ENCODE measurements around the gene VASN.

Gene VASN

GRCh38 chr16:4344983-4345835 lies 26.4 kb upstream of the VASN start:
- H3K27ac Mint-ChIP-seq, result peak overlapping the region; percentile 33
- H3K9me3 Mint-ChIP-seq, result no peaks in the 10 kb centered on the region
- H3K4me1 Mint-ChIP-seq, result peaks cover 24% of the 10 kb centered on the region
- no peak for ATAC-seq
- no peak for DNase-seq (ENCODE audit: low spot score in 2 of 2)
- H3K4me3 Mint-ChIP-seq, result no peak overlapping the region
- peaks cover 25% of the 10 kb centered on the region for H3K36me3 Mint-ChIP-seq

DNA sequence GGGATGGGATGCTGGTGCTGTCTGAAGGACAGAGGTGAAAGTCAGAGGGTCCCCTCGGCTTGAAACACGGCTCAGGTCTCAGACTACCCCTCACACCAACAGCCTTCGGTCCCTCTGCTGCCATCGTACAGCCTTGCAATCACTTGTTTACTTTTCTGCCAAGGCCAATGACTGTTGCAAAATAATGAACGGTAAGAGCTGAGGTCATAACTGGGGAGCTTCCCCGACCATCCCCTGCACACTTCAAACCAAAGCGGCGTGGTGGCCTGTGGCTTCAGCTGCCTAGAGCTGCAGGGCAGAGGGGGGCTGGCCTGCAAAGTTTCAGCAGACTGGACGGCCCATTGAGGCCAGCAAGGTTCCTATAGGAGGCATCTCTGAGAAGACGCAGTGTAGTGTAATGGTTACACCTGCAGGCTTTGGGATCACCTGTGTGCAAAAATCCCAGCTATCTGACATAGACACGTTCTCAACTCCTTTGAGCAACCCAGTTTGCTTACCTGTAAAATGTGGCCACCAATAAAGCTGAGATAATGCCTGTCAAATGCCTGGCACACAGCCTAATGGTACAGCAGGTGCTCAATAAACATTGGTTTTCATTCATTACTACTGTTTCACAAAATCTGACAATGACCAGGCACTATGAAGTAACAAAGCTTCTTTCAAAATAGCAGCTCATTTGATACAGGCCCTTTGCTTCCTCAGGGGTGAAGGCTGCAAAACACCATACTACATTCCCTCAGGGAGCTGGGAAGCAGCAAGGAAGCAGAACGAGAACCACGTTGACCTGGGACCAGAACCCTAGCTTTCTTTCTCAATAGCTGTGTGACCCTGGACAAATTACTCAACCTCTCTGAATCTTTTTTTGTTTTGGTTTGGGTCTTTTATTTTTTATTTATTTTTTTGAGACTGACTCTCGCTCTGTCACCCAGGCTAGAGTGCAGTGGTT lies 25.5 kb upstream of the VASN start:
- Mint-ChIP-seq H3K36me3 (peaks cover 34% of the 10 kb centered on the region), H3K4me3 (no peak overlapping the region), H3K27ac (peak overlapping the region; percentile 23), H3K9me3 (no peaks in the 10 kb centered on the region), H3K4me1 (peaks cover 24% of the 10 kb centered on the region)
- ATAC-seq (no peak), DNase-seq (ENCODE audit: low spot score in 2 of 2) (no peak)

- ATAC-seq (no peak), DNase-seq (ENCODE audit: low spot score in 2 of 2) (no peak)
- H3K27ac Mint-ChIP-seq, result peak overlapping the region; percentile 23
- H3K36me3 Mint-ChIP-seq, result peaks cover 37% of the 10 kb centered on the region
- peaks cover 24% of the 10 kb centered on the region for H3K4me1 Mint-ChIP-seq
- H3K4me3 Mint-ChIP-seq, result no peak overlapping the region
- H3K9me3 Mint-ChIP-seq, result no peaks in the 10 kb centered on the region
Measured at GRCh38 chr16:4347010-4347409, 24.6 kb upstream of the VASN start.

- Mint-ChIP-seq H3K4me1 (peaks cover 24% of the 10 kb centered on the region), H3K4me3 (no peak overlapping the region), H3K9me3 (no peaks in the 10 kb centered on the region), H3K27ac (peak overlapping the region; percentile 90), H3K36me3 (peaks cover 38% of the 10 kb centered on the region)
- no peak for DNase-seq (ENCODE audit: low spot score in 2 of 2)
- no peak for ATAC-seq
Measured at GRCh38 chr16:4347765-4348509, 23.7 kb upstream of the VASN start.

DNA sequence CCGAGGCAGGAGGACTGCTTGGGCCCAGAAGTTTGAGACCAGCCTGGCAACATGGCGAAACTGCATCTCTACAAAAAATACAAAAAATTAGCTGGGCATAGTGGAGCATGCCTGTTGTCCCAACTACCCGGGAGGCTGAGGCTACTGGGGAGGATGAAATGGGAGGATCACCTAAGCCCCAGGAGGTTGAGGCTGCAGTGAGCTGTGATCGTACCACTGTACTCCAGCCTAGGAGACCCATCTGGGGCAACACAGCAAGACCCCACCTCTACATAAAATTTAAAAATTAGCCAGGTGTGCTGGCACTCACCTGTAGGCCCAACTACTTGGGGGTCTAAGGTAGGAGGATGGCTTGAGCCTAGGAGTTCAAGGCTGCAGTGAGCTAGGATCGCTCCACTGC lies 22.3 kb upstream of the VASN start:
- peak overlapping the region; percentile 83 for H3K4me3 Mint-ChIP-seq
- H3K9me3 Mint-ChIP-seq, result no peaks in the 10 kb centered on the region
- H3K36me3 Mint-ChIP-seq, result peaks cover 46% of the 10 kb centered on the region
- H3K4me1 Mint-ChIP-seq, result peaks cover 29% of the 10 kb centered on the region
- H3K27ac Mint-ChIP-seq, result peak overlapping the region; percentile 90
- DNase-seq (ENCODE audit: low spot score in 2 of 2), result no peak
- no peak for ATAC-seq

GRCh38 chr16:4350365-4350786 lies 21.3 kb upstream of the VASN start:
- peak overlapping the region; percentile 92 for H3K27ac Mint-ChIP-seq
- H3K9me3 Mint-ChIP-seq, result no peaks in the 10 kb centered on the region
- H3K36me3 Mint-ChIP-seq, result peaks cover 56% of the 10 kb centered on the region
- peak overlapping the region; percentile 83 for H3K4me3 Mint-ChIP-seq
- DNase-seq (ENCODE audit: low spot score in 2 of 2), result no peak
- peak; percentile 26 for ATAC-seq
- H3K4me1 Mint-ChIP-seq, result peaks cover 19% of the 10 kb centered on the region

DNA sequence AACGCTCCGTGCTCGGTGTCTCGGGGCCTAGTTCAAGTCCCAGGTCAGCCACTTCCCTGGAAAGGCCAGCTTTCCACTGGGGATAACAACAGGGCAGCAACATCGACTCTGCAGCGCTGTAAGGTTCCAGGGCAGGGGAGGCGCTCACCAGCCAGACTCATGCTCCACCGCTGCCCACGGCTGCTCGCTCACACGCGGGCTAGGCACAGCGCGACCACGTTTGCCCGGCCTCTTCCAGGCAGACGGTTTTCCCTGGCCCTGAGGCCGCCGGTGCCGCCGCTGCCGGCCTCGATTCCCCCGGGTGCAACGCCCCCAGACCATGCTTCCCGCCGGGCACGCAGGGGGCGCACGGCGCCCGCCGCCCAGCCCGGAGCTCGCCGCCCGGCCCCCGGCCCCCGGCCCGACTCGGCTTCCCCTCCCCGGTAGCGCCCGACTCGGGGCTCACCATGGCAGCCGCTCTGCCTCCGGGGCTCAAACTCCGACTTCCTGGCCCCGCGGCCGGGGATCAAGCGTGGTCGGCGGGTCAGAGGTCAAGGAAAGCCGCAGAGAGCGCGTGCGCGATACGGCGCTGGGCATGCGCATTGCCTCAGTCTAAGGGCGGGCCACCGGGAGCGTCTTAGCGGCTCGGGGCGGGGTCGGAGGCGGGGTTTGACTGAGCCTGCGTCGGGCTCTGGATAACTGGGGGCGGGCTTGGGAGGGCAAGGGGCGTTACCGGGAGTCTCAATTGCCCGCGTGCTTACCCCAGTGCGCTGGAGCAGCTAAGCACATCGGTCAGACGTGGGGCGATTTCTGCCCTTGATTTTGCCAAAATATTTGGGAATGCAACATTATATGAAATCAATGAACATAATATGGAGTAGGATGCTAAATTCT lies 20.6 kb upstream of the VASN start, which contains the start of gene PAM16:
Gene PAM16 (minus strand): TSS at position 535 of the 873 bp plus-strand sequence. CDS start 87 bp downstream, at position 448.
- H3K9me3 Mint-ChIP-seq, result no peaks in the 10 kb centered on the region
- peaks cover 13% of the 10 kb centered on the region for H3K4me1 Mint-ChIP-seq
- peaks cover 62% of the 10 kb centered on the region for H3K36me3 Mint-ChIP-seq
- H3K27ac Mint-ChIP-seq, result peak within 1 kb of the TSS; percentile 92
- DNase-seq (ENCODE audit: low spot score in 2 of 2) (peak; percentile 98 to 100), ATAC-seq (peak; percentile 93)
- peak within 1 kb of the TSS; percentile 83 for H3K4me3 Mint-ChIP-seq

DNA sequence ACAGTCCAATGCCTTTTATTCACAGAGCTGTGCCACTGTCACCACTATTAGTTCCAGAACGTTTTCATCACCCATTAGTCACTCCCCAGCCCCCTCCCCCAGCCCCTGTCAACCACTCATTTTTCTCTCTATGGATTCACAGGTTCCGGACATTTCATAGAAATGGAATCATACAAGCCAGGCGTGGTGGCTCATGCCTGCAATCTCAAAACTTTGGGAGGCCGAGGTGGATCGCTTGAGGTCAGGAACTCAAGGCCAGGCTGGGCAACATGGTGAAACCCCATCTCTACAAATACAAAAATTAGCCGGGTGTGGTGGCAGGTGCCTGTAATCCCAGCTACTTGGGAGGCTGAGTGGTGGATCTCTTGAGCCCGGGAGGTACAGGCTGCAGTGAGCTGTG lies 19.8 kb upstream of the VASN start:
- H3K36me3 Mint-ChIP-seq, result peaks cover 67% of the 10 kb centered on the region
- peak overlapping the region; percentile 83 for H3K4me3 Mint-ChIP-seq
- no peaks in the 10 kb centered on the region for H3K9me3 Mint-ChIP-seq
- ATAC-seq, result no peak
- peak overlapping the region; percentile 92 for H3K27ac Mint-ChIP-seq
- H3K4me1 Mint-ChIP-seq, result peaks cover 13% of the 10 kb centered on the region
- no peak for DNase-seq (ENCODE audit: low spot score in 2 of 2)

DNA sequence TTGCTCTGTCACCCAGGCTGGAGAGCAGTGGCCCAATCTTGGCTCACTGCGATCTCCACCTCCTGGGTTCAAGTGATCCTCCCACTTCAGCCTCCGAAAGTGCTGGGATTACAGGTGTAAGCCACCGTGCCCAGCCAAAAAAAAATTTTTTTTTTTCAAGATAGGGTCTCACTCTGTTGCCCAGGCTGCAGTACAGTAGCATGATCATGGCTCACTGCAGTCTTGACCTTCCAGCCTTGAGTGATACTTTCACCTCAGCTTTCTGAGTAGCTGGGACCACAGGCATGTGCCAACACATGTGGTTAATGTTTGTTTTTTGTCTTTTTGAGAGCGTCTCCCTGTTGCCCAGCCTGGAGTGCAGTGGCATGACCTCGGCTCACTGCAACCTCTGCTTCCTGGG lies 18.8 kb upstream of the VASN start:
- H3K27ac Mint-ChIP-seq, result no peak overlapping the region
- no peak overlapping the region for H3K4me3 Mint-ChIP-seq

DNA sequence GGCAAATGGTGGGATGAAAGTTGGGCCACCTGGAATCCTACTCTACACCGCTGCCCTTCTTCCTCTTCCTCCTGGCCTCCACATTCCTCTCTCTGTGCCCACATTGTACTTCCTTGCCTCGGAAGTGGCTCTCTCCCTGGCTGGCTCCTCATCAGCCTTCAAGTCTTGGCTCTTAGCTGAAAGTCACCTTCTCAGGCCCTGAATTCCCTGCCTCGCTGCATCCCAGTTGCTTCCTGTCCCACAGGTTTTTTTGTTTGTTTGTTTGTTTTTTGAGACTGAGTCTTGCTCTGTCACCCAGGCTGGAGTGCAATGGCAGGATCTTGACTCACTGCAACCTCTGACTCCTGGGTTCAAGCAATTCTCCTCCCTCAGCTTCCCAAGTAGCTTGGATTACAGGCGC lies 18.0 kb upstream of the VASN start:
- Mint-ChIP-seq H3K9me3 (no peaks in the 10 kb centered on the region), H3K27ac (peak overlapping the region; percentile 76), H3K36me3 (peaks cover 74% of the 10 kb centered on the region), H3K4me1 (peaks cover 9% of the 10 kb centered on the region), H3K4me3 (no peak overlapping the region)
- DNase-seq (ENCODE audit: low spot score in 2 of 2), result no peak
- no peak for ATAC-seq

More for the DNA sequence above, 18.8 kb upstream of the VASN start:
- H3K9me3 Mint-ChIP-seq, result no peaks in the 10 kb centered on the region
- no peak for DNase-seq (ENCODE audit: low spot score in 2 of 2)
- no peak for ATAC-seq
- H3K36me3 Mint-ChIP-seq, result peaks cover 75% of the 10 kb centered on the region
- peaks cover 14% of the 10 kb centered on the region for H3K4me1 Mint-ChIP-seq

DNA sequence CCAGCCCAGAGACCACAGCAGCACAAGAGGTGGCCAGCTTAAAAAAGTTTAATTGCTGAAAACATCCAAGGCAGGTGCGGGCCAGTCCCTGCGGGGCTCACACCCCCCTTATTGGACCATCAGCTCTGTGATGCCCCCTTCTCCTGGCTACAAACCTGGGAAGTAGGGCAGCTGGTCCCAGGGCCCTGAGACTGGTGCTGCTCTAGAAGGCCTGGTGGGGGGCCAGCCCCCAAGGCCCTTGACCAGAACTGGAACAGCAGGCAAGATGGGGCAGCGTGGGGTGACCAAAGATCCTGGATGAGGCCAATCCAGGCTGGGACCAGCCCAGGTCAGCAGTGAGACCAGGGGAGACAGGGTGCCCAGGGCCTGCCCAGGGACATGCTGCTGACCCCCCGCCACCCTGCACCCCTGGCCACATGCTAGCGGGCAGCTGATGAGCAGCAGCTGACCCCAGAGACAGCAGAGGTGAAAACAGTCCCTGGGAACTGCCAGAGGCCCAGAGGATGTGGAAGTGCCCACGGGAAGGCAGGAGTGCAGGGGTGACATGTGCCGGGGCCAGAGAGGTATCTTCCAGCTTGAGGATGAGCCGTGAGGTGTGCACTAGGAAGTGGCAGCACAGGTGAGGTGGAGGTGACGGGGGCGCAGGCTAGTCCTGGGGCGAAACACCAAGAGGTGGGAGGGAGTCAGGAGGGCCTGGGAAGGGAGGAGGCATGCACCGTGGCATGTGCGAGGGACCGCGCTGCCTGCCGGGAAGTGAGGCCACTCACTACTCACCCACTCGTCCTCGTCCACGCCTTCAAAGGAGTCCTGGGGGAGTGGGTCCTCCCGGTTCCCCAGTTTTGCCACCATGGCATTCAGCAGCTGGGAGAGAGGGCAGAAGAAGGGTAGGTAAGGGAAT lies 16.9 kb upstream of the VASN start:
- DNase-seq (ENCODE audit: low spot score in 2 of 2) (no peak), ATAC-seq (no peak)
- H3K9me3 Mint-ChIP-seq, result no peaks in the 10 kb centered on the region
- H3K36me3 Mint-ChIP-seq, result peaks cover 81% of the 10 kb centered on the region
- no peak overlapping the region for H3K4me3 Mint-ChIP-seq
- H3K4me1 Mint-ChIP-seq, result peaks cover 8% of the 10 kb centered on the region
- H3K27ac Mint-ChIP-seq, result peak overlapping the region; percentile 76

DNA sequence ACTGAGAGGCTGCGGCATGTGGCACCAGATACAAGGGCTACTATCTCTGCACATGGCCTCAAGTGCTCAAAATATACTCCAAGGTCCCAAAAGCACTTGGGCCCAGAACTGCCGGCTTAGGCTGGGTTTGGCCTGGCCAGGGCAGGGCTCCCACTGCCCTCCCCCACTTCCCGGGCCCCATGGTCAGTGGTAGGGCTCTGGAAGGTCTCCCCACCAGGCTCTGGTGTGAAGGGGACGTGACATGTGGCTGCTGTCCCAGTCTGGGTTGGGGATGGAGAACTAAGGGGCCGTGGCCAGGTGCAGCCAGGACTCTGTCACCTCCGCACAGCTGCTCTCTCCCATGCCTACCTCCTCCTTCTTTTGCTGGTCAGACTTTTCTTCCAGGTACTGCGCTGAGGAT lies 14.8 kb upstream of the VASN start:
- no peak overlapping the region for H3K4me3 Mint-ChIP-seq
- no peak overlapping the region for H3K27ac Mint-ChIP-seq
- no peaks in the 10 kb centered on the region for H3K9me3 Mint-ChIP-seq
- ATAC-seq (no peak), DNase-seq (ENCODE audit: low spot score in 2 of 2) (no peak)
- peaks cover 8% of the 10 kb centered on the region for H3K4me1 Mint-ChIP-seq
- H3K36me3 Mint-ChIP-seq, result peaks cover 84% of the 10 kb centered on the region

GRCh38 chr16:4358236-4358635 lies 13.4 kb upstream of the VASN start:
- peaks cover 8% of the 10 kb centered on the region for H3K4me1 Mint-ChIP-seq

More at GRCh38 chr16:4358236-4358635, 13.4 kb upstream of the VASN start:
- DNase-seq (ENCODE audit: low spot score in 2 of 2) (no peak), ATAC-seq (no peak)
- Mint-ChIP-seq H3K27ac (no peak overlapping the region), H3K36me3 (peaks cover 92% of the 10 kb centered on the region), H3K4me3 (no peak overlapping the region), H3K9me3 (no peaks in the 10 kb centered on the region)

Measured in stimulated activated effector memory CD8-positive, alpha-beta T cell treated with anti-CD3 and anti-CD28 coated beads, Interleukin-12 subunit alpha, Interleukin-12 subunit beta, amount 100 ng/mL, for 72 hours (primary cell).